Cerebellar cortex (tissue), 1 donor: Measurements from ENCODE around the gene CPA1.

Source experiments
- DNase-seq: peaks from one replicate; pipeline ENCODE4 v3.0.0-alpha.2; 2015; ENCODE audit warnings: low spot score

CPA1 gene

DNA sequence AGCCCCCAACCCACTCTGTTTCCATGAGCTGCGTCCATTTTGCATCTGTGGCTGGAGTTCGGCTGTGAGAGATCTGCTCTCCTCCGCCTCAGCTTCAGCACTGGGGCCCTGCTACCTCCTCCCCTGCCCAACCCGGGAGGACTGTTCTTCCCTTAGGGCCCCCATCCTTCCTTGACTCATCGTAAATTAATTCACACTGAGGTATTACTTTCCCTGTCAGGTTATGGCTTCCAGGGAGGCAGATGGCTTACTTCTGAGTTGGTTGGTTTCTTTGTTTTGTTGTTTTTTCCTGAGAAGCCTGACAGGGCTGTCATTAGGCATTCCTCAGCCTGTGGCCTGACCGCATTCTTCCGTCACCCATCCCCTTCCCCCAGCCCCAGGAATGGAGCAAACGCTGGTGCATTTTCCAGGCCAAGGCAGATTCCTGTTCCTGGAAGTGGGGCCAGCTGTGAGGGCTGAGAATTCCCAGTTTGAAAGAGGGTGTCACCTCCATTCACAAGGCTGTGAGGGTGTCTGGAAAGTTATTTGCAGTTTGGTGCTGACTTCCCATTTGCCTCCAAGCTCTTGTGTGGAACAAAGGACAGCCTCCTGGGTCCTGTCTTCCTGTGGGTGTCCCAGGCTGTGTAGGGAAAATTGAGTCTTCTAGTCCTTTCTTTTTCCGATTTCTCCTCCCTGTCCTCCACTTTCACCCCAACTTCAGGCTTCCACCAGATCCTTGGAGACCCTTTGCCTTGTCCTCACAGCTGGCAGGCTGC is 24.0 kb upstream of the CPA1 start:
- no peak for DNase-seq

DNA sequence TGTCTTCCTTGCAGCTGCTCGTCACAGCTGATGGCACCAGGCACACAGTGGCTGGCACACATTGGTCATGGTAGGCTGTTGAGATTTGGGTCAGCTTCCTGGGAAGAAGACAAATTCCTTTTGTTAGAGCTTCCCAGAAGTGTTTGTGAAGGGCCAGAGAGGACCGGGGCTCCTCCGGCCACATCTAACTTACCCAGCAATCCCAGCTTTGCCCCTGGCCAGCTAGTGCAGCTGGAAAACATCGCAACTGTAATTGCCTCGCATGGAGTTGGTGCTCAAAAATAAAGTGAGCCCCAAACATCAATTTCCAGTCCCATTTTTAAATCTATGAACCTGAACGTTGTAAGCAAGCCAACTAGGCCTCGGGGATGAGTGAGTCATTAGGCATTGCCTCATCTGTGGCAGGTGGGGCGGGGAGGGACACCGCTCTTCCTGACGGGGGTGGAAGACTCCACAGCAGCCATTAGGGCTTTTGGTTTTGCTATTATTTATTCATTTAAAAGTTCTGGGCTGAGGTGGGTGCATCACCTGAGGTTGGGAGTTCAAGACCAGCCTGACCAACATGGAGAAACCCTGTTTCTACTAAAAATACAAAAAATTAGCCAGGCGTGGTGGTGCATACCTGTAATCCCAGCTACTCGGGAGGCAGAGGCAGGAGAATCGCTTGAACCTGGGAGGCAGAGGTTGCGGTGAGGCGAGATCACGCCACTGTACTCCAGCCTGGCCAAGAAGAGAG is 23.2 kb upstream of the CPA1 start:
- no peak for DNase-seq

DNA sequence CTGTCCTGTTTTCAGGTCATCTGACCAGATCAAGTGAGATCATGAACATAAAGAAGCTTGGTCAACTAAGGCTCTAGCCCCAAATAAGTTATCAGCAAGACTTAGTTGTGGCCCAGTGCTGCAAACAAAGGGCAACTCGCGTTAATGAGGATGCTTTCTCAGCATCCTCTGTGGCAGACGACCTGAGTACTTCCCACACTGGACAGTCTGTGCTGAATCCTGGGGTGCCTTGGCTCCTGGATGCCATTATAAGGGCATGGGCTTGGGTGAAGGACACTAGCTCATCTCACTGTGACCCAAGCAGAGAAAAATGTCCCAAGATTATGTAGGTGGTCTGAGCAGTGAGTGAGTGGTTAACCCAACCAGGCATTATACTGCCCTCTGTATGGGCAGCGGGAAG is 21.8 kb upstream of the CPA1 start:
- no peak for DNase-seq

DNA sequence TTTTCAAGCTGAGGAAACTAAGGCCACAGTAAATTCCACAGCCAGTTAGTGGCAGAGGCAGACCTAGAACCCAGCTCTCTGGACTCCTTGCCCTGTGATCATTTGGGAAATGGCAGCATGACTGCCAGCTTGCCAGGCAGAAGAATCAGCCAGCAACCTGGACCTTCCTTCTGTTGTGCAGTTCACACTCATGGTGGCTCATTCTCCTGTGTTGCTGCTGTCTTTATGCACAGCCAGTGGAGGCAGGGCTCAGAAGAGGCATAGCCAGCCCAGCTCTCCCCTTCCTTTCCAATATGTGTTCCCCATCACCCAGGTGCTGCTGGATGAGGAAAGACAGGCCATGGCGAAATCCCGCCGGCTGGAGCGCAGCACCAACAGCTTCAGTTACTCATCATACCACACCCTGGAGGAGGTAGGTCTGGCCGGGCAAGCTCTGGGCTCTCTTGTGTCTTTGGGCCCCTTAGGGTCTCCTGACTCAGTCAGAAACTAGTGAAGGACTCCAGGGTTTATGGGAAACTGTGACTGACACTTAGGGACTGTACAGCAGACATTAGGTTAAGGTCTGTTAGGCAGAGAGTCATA is 20.9 kb upstream of the CPA1 start:
- no peak for DNase-seq

DNA sequence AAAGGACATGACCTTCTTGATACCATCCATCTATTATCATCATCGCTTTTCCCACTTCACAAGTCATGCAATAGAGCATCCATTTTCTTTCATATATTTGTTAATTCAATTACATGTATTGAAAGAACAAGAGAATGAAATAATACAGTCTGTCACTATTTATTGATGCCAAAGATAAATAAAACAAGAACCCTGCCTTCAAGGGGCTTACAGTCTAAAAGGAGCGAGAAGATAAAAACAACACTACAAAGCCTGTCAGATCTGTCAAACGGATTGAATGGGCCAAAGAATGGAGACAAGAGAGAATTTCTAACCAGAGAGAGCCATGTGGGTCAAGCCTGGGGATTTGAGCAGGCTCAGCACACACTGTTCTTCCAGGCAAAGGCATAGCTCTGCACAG is 19.8 kb upstream of the CPA1 start:
- DNase-seq: no peak

DNA sequence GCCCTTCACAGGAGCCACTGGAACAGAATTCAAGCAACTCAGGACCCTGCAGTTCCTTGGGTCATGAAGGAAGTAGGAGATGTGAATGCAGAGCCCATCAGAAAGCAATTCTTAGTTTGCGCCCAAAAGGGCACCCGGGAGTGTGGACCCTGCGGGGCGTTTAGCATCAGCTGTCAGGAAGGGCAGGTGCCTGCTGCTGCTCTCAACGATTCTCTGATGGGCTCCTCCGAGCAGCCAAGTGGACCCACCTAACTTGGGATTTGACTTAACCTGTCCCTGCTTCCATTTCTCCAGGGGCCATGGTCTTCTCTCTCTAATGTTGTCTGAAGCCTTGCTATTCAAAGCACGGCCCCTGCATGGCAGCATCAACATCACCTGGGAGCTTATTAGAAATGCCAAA is 18.6 kb upstream of the CPA1 start:
- DNase-seq: no peak

DNA sequence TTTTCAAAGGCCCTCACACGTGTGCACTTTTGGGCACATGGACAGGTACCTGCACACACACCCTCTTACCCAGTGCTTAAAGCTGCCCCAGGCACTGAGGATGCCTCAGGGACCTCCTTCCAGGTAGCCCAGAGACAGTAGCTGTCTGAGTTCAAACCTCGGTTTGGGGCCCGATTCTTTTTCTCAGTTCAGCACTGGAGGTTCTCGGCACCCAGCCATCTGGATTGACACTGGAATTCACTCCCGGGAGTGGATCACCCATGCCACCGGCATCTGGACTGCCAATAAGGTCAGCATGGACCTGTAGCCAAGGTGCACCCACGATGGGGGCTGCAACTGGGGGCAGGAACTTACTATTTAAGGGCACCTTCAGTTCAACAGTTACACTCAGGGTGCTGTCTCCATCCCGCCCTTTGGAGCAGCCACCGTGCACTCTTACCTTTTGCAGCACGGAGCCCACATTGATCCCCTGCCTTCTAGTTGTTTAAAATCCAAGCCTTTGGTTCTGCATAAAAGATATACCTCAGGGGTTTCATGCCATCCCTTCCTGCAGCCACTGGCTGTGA is 18.0 kb upstream of the CPA1 start:
- no peak for DNase-seq

DNA sequence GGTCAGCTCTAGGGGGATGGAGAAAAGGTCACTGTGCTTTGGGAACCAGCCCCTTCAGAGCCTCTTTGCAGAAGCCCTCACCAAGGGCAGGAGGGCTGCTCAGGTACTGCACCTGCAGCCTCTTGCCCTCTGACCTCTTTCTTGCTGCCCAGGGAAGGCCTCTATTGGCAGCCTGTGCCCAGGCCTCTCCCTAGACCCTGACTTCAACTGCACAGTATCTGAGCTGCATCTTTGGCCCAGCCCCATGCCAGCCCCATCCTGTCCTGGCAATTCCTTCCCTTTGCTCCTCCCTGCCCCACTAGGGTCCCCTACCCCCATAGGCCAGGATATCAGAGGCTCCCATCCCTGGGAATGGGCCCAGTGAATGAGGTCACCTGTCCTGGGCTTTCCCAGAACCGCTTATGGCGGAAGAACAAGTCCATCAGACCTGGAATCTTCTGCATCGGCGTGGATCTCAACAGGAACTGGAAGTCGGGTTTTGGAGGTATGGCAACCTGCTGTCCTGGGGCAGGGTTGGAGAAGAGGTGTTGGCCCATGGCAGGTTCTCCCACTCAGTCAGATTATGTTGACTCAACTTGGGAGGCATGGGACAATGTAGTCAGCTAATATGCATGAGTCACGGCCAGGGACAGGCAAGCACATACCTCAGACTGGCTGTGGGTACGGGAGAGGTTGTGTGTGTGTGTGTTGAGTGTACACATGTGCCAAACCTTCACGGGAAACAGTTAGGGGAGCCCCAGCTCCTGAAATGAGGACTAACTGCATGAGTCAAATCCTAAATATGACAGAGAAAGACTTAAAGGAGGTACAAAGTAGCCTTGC is 17.1 kb upstream of the CPA1 start:
- no peak for DNase-seq

DNA sequence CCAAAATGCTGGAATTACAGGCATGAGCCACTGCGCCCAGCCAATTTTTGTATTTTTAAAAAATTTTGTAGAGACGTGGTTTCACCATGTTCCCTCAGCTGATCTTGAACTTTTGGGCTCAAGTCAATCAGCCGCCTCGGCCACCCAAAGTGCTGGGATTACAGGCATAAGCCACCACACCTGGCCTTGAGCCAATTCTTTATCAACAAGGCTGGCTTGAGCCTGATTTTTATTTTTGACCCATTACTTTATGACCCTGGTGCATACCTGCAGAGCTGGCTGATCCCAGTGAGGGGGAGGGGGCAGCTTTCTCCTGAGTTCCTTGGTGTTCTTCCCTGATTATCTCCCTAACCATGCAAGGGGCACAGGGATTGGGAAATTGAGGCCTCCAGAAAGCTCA is 15.8 kb upstream of the CPA1 start:
- no peak for DNase-seq

DNA sequence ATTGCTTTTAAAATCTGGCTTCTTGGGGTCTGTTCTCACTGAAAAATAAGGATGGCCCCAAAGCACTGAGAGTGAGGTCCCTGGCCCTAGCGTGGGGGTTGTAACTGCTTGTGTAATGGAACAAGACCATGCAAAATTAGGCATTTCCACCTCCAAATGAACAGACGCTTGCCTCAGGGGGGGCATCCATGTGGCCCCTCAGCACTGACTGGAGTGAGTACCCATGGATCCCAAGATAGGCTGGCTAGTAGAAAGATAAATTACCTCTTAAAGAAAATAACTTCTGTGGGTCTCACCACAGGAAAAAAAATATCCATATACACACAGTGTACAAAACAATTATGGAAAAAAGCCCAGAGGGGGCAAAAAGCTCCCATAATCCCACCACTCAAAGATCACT is 15.2 kb upstream of the CPA1 start:
- no peak for DNase-seq

DNA sequence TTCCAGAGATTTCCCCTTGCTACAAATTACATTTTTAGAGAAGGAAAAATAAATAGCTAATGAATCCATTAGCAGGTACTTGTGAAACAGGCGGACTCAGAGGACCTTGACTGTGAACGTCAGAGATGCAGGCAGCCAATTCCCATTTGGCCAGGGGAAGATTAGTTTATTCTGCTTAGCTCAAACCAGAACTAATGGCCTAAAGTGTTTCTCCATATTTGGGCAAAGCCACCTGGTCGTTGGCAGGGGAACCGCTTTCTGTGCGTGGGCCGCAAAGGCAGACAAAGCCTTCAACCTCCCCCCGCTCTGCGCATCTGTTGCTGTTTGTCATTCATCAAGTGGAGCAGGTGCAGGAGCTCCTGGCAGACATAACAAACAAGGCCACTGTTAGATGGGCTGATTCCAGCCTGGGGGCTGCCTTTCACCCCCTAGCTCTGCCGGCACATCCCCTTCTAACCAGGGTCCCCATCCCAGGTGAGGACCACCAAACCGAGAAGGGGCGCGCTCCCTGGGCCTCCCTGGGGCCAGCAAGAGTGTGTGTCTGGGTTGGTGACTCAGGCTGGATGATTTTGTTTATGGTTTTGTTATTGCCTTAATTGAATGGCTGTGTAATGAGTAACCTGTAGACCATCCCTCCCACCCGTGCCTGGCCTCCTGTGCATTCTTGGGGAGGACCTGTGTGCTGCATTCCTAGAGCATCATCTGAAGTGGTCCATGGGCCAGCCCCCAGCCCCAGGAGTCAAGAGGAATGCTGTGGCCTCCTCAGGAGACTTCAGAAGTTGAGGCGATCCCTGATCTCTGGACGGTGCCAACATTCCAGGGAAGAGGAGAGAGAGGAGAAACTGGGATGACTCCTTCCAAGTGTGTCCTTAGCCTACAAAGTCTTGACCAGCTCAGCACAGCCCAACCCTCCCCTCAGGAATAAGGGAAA is 14.5 kb upstream of the CPA1 start:
- peak; percentile 71 for DNase-seq

DNA sequence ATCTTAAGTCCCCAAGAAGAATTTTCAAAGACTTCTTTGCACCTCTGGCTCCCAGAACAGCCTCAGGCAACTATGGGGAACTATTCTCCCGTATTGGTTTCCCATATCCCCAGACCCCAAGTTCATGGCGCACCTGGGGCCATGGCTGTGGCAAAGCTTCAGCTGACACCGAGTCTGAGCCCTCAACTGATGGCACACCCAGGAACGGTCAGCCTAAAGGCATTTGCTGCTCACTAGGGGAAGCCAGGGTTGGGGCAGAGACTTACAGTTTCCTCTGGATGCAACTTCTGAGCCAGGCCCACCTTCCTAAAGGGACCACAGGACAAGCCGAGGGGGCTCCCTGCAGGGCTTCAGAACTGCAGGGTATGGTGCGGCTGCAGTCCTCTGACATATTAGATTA is 13.7 kb upstream of the CPA1 start:
- DNase-seq: no peak

DNA sequence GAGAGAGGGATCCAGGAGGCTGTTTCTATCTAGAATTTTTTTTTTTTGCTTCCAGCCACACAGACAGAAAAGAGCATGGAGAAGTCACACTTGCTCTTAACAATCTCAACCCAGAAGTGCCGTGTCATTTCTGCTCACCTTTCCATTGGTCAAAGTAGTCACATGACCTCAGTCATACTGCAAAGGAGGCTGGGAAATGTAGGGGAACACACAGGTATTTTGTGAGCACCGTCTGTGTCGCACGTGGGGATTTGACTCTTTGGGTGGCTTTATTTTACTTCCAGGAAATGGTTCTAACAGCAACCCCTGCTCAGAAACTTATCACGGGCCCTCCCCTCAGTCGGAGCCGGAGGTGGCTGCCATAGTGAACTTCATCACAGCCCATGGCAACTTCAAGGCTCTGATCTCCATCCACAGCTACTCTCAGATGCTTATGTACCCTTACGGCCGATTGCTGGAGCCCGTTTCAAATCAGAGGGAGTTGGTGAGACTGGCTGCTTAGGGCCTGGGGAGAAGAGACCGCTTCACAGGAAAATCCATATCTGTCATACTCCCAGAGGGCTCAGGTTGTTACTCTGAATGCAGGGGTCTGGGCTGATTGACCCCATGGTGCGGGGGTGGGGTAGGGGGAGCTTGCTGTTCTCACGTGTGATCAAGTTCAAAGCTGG is 13.1 kb upstream of the CPA1 start:
- no peak for DNase-seq

DNA sequence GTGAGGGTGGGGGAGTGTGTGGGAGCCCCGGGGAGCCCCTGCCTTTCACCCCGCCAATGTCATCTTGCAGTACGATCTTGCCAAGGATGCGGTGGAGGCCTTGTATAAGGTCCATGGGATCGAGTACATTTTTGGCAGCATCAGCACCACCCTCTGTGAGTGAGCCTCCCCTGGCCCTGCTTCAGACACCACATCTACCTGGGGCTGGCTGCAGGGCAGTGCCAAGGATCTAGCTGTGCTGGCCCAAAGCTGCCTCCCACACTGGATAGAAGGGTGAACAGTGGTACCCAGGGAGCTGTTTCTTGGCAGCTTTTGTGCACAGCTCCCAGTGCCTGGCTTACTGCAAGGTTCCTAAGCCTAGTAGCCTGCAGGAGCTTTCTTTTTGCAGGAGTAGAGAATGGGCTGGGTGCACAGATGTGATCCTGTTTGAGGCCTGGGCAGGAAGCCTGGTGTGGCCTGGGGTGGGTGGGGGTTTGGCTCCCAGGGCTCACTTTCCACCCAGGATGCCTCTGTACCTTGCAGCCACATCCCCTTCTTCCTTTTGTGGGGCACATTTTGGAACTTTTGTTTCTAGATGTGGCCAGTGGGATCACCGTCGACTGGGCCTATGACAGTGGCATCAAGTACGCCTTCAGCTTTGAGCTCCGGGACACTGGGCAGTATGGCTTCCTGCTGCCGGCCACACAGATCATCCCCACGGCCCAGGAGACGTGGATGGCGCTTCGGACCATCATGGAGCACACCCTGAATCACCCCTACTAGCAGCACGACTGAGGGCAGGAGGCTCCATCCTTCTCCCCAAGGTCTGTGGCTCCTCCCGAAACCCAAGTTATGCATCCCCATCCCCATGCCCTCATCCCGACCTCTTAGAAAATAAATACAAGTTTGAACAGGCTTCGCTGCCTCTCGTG is 12.2 kb upstream of the CPA1 start:
- no peak for DNase-seq

DNA sequence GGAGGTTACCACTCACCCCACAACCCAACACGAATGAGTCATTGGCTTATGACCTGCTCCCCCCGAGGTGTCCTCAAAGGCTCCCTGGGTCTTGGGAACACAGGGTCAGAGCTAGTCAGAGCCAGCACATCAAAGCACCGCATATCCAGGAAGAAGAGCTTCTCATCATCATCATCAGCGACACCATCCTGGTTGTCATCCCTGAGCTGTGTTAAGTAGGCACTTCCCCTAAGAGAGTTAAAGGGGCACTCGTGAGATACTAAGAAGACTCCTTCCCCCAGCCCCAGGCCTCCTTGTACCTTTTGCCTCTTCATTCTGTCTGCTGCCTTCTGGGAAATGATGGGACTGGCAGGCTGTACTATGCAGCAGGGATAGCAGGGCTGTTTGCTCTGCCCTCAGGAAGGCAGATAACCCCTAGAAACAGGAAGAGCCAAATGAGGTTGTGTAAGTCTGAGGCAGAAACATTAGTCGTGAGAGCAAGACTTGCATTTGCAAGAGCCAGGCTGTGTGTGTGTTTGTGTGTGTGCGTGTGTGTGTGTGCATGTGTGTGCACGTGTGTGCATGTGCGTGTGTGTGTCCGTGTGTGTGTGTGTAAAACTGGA is 11.1 kb upstream of the CPA1 start:
- DNase-seq: no peak

DNA sequence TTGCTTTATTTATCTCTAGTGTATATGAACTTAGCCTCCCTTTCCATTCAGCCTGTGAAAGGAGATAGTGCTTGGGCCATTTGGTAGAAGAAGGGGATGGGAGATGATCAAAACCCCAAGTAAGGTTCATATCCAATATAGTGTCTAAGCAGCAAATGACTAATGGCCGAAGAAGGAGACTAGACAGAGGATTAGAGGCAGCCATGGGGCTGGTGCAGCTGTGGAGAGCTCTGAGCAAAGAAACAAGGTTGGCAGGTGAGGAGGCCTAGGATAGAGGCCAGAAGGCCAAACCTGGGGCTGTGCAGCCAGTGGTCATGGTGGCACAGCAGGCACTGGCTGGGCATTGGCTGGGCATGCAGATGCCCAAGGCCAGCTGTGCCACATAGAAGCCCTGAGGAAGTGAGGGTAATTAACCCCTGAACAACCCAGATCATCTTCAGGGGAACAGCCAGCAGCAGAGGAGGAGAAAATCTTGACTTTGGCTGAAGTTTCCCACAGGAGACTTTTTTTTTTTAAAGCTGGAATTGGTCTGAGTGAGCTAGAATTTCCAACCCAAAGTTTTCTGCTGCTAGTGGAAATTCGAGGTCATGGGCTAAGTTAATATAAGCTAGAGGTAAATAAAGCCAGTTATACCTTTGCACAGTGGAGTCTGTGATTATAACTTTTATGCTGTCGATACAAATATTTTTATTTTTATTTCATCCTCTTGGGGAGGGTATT is 10.3 kb upstream of the CPA1 start:
- no peak for DNase-seq

DNA sequence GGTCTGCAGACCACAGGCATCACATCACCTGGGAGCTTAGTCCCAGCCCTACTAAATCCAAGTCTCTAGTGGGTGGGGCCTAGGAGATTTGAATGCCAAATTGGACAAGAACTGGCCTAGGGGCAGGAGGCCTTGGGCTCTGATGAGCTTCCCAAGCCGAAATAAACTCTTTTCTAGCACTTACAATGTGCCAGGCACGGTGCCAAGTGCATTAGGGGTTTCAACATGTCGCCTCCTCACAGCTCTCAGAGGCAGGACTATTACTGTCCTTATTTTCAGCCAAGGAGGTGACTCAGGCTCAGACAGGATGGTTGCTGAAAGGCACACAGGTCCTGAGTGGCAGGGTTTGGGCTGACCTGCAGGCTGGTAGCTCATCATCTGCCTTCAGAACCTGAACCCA is 9.2 kb upstream of the CPA1 start:
- no peak for DNase-seq

DNA sequence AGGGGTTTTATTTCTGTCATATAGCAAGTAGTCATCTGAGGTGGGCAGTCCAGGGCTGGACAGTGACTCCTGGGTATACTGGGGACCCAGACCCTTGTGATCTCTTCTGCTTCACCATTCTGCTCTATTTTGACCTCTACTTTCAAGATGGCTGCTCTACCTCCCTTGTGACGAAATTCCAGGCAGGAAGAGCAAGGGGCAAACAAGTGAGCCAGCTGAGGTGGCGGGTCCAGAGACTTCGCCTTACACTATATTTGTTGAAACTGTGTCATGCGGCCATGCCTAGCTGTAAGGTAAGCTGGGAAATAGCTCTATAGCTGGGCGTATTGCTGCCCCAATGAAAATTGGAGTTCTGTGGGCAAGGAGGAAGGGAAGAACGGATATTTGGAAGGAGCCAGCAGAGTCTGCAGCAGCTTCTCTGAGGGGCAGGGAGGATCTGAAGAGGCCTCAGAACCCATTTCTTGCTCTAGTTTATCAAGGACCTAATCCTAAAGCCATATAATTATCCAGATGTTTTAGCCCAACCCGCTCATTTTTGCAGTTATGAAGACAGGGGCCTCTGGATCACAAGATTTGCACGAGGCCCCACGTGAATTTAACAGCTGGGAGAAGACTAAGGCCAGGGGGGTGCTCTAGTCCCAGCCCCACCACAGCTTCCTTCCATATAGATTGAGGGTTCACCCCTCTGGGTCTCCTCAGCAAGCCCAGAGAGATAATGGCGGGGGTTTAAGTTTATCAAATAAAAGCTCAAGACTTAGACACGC is 7.7 kb upstream of the CPA1 start:
- no peak for DNase-seq
